Globus pallidus (tissue), 1 donor: ENCODE measurements around the gene SUB1.
"Not testable (repeated sequence)": the region's sequence is repeated elsewhere in the genome, so short reads cannot be mapped to it uniquely, and the experiment has no call there.

Source experiments
- DNase-seq: peaks from one replicate; pipeline ENCODE4 v3.0.0-alpha.2; 2015; ENCODE audit warnings: low spot score

The SUB1 gene

GRCh38 chr5:32565145-32565544, 20.2 kb upstream of the SUB1 start:
- DNase-seq: no peak

GRCh38 chr5:32566319-32567111, 18.8 kb upstream of the SUB1 start:
- no peak for DNase-seq

DNA sequence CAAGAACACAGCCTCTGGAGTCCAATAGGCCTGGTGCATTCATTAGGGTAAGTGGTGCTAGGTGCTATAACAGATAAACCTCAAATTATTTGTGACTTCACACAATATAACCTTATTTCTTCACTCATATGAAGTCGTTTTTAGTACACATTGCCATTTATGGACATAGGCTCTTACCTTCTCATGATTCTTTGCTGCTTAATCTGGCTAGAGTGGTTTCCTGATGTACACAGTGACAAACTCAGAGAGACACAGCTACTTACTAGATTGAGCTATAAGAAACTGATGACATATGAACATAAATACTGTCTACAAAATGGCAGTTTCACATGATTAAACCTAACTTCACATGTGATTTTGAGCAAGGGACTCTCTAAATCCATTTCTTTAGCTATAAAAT, 14.2 kb upstream of the SUB1 start:
- DNase-seq: no peak

DNA sequence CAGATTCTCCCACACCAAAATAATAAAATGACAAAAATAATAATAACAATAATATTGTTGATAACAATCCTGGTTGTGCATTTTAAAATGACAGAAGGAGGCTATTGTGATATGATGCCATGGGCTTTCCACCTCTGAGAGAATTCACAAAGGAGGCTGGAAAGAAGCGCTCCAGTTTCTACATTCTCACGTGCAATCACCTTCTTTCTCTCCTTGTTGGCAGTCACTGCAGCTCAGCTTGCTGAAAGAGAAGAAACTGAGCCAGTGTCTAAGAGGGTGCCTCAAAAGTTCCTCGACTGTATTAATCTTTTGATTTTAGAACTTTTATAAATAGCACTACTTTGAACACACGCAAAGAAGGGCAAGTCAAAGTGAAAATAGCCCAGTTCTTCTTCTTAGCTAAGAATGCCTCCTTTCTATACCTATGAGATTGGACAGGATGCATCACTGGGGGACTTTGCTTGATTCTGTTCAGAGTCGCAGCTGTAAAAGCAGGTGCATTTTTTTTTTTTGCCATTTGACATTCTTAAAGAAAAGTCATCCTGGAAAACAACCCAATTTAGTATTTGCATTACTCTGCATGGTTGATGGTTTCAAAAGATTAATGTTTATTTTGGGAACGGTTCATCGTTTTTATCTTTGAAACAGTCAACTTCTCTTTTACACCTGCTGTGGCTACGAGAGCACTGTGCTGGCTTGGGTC, 12.4 kb upstream of the SUB1 start:
- no peak for DNase-seq

- DNase-seq: not testable (repeated sequence)
Measured at GRCh38 chr5:32573481-32573854, 11.9 kb upstream of the SUB1 start.

- DNase-seq: no peak
Measured at GRCh38 chr5:32574540-32575175, 10.7 kb upstream of the SUB1 start.

- DNase-seq: no peak
Measured at GRCh38 chr5:32578363-32578762, 7.0 kb upstream of the SUB1 start.

- DNase-seq: no peak
Measured at GRCh38 chr5:32578764-32579163, 6.6 kb upstream of the SUB1 start.

DNA sequence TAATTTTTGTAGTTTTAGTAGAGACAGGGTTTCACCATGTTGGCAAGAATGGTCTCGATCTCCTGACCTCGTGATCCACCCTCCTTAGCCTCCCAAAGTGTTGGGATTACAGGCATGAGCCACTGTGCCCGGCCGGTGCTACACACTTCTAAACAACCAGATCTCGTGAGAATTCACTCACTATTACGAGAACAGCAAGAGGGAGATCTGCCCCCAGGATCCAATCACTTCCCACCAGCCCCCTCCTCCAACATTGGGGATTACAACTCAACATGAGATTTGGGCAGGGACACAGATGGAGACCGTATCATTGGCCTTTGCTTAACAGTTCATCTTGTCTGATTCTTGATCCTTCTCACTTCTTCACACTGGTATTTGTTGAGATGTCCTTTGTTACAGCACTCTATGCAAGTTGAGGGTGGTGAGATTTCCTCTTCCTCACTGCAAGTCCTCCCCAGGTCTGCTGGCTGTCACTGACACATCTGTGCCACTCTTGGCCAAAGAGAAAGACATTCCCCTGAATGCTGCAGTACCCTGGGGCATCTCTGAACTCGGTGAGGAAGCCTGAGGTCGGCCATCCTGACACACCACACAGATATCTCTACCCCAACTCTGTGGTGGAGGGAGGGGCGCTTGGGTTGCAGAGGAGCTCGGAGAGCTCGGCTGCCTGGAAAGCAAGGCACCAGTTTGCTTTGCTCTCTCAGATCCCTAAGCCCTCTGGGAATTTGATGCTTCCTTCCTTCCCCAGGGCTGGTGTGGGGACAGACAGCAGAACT, 4.2 kb upstream of the SUB1 start:
- no peak for DNase-seq

DNA sequence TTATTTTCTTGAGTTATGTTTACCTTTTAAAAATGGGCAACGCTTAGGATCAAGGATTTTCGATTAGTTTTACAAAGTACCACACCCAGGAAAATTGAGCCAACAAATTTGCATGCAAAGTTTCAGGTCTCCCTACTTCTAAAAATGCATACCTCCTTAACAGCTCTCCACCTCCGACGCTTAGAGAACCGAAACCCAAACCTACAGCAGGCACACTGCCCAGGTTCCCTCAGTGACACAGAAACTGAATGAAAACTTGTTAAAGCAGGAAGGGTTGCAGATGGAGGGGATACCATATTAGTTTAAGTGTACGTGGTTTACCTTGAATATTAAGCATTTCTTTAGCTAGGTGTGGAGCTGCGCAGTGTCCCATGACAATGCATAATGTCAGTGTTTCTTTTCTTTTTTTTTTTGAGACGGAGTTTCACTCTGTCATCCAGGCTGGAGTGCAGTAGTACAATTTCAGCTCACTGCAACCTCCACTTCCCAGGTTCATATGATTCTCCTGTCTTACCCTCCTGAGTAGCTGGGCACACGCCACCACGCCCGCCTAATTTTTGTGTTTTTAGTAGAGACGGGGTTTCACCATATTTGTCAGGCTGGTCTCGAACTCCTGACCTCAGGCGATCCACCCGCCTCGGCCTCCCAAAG, 1.6 kb upstream of the SUB1 start:
- no peak for DNase-seq

GRCh38 chr5:32584646-32585045, 711 bp upstream of the SUB1 start:
- DNase-seq: no peak

GRCh38 chr5:32585122-32585445, 273 bp upstream of the SUB1 start:
- no peak for DNase-seq

DNA sequence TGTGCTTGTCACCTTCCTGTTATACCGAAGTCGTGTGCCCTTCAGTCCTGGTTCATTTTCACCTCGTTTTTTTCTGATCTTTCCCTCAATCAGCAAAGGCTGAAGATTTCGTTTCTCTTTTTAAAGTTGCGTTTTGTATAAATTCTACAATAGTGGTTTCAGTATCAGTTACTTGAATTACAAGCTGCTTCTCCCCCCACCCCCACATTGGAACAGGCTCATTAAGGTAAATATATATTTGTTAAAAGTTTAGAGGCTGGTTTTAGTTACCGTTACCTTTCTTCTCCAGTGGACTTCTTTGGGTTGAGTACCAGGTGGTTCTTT, 881 bp downstream of the SUB1 start:
- DNase-seq: no peak

DNA sequence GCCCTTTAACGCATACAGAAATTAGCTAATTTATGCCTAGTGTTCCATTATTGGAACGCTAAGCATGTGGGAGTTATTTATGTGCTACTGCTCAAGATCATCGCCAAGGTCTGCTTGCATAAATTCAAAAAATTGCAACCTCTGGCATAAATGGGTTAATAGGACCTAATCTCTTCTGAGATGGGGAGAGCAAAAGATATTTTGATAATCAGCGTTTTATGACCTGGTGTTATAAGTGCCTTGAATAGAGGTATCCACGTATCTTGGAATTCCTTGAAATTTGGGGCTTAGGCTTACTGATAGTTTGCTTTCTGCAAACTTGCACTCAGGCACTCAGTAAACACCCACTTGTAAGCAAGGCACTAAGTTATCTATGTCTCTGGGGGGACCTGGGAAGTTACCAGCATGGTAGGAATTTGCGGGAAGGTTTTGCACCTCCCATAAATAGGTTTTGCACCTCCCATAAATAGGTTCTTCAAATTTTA, 1.8 kb downstream of the SUB1 start:
- DNase-seq: no peak

GRCh38 chr5:32589416-32589815, 4.1 kb downstream of the SUB1 start:
- no peak for DNase-seq

GRCh38 chr5:32589942-32590869, 4.8 kb downstream of the SUB1 start:
- DNase-seq: peak; percentile 27

DNA sequence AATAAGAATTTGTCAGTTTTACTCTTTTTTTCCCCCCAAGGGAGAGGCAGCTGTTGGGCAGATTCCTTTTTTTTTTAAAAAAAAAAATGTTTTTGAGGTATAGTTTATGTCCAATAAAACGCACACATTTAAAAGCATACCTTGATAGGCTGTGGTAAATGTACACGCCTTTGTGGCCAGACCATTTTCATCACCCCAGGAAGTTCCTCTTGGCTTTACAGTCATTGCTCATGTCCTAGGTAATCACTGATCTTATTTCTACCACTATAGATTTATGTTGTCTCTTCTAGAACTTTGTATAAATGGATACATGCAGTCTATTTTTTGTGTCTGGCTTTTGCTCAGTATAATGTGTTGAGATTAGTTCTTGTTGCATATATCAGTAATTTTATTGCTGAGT, 9.8 kb downstream of the SUB1 start:
- no peak for DNase-seq

DNA sequence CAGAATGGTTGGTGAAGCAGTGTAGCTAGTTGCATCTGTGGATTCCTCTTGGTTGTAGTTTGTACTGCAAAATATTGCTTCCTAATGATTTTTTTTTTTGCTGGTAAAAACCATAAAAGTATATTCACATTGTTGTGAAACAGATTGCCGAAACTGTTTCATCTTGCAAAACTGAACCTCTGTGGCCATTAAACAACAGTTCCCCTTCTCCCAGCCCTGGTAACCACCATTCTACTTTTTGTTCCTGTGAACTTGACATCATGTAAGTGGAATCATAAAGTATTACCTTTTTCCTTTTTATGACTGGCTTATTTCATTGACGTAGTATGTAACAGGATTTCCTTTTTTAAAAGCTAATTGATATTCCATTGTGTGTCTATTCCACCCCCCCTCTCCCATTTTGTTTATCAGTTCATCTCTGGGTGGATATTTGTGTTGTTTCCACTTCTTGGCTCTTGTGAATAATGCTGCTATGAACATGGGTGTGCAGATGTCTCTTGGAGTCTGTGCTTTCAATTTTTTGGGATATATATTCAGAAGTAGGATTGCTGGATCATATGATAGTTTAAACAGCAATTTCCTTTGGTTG, 11.8 kb downstream of the SUB1 start:
- no peak for DNase-seq

DNA sequence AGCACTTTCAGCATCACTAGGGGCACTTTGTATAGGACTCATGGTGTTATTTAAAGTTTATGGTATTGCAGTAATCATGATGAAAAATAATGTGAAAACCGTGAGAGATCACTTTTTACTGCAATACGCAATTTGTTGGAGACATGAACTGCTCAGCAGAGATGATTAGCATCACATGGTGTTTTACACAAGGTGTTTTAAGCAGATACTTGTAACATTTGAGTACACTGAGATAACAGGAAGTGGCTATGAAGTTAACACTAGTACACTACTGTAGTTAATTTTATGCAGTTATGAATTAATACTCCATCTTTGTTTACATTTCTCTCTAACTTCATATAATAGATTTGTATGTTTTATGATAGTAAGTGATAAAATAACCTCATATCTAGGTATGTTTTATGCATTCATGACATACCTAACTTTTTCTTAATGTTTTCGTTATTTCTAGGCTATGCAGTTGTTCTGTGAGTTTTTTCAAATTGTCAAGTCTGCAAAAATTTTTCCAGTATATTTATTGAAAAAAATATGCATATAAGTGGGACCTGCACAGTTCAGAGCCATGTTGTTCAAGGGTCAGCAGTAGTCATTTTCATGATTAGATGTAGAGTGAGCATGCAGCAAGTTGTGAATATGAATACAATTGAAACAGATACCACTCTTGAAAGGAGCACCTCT, 13.0 kb downstream of the SUB1 start:
- no peak for DNase-seq

DNA sequence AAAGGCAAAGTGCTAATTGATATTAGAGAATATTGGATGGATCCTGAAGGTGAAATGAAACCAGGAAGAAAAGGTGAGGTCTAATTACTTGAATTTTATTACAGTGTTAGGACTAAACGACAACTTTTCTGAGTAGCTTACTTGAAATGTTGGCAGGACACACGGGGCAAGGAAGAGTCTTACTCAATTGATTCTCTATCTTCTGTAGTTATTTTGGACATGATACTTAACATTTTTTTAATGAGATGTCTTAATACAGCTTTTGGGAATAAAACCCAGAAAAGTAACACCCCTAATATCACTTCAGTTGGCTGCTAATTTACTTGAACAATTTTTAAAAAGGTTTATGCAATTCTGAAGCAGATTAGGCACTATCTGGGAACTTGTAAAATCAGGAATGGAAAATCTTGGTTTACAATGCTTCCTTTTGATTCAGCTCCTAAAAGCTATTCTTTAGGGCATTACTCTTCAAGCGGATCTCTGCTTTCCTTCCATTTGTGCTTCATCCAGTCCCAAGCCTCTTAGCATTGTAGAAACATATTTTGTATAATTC, 13.7 kb downstream of the SUB1 start:
- DNase-seq: no peak
